GM18526 (cell line): ENCODE results near the gene TAL2.
A peak's percentile ranks its signal among the peaks of the same experiment; 100 is the strongest.

Source experiments
- POLR2A ChIP-seq: IDR thresholded peaks from 3 replicates; pipeline ENCODE4 v1.6.1; 2011; ENCODE audit not compliant: insufficient read length; ENCODE audit errors: extremely low read depth

The TAL2 gene

DNA sequence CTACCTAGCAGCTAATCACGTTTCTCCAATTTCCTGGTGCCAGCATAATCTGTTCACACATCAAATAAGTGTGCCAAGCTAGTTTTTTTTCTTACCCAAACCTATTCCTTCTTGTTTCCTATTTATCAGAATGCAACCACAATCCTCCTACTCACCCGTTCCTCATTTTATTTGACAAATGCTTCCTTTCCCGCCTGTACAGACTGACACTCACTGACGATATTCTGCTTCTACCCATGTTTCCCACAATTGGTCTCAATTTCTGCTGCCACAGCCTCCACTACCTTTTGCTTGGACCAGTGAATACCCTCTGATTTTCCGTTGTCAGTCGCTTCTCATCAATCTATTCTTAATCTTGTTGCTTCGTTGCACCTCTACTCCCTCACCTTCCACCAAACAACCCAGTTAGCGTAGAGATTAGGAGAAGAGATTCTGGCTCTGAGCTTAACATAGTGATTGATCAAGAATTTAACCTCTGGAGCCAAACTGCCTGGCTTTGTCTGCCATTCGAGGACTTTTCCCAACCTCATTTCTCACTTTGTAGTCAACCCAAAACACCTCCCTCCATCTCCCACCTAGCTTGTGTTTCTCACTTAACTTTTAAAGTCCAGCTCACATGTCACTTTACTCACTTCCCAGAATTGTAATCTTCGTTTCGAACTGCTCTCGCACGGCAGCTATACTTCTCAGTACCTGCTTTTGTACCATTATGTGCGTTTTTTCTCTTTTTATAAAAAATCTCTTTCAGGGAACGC, 31.4 kb downstream of the TAL2 start:
- TF ChIP-seq POLR2A = no peak

DNA sequence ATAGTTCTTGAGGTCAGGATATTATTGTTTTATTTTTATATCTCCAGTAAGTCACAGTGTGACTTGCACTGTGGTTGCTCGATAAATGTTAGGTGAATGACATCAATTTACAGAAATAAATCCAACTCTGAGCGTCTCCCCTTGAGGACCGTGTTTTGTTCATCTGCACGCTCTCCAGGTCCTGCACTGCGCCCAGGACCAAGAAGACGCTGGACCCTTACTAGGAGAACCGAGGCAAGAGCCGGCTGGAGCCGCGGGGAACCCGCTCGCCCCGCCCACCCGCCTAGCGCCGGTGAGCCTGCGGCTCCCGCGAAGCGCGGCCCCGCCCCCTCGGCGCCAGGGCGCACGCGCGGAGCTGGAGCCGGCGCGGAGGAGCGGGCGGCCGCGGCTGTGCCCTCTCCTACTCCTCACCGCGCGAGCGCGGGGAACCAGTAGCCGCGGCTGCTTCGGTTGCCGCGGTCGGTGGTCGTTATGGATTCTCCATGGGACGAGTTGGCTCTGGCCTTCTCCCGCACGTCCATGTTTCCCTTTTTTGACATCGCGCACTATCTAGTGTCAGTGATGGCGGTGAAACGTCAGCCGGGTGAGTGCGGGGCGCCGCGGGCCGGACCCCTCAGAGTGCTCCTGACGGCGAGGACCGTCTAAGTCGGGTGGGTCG, 32.1 kb downstream of the TAL2 start, which contains the start of gene TMEM38B:
TMEM38B (plus strand) TSS at position 352 of the 658 bp plus-strand sequence; CDS start at position 472, 120 bp downstream.
- TF ChIP-seq POLR2A = peak; percentile 74

DNA sequence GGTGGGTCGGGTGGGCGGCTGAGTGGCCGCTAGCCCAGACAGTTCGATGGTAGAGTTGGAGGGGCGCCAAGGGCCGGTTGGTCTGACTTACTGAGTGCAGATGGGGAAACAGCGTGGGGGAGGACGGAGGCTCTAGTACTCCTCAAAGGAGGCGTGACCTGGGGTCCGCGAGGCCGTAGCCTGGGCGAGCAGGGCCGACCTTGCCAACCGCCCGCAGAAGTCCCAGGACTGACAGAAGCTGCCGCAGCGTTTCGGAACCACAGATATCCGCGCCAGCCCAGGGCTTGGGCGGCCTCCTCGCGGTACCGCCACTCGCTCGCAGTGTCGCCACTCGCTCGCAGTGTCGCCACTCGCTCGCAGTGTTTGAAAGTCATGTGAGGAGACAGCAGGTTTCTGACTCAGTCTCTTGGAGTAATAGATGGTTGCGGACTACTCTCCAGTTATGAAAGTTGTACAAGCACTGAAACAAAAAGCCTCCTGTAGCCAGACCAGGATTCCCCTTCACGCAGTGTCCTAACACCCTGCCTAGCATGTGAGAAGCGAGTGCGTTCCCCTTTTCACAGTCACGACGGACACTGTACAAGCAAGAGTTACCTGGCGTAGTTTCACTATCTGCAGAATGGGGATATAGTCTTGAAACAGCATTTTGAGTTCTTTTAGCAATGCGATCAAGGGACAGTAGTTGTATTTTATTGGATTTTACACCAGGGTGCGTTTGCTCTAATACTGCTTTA, 32.8 kb downstream of the TAL2 start:
- TF ChIP-seq POLR2A = no peak

DNA sequence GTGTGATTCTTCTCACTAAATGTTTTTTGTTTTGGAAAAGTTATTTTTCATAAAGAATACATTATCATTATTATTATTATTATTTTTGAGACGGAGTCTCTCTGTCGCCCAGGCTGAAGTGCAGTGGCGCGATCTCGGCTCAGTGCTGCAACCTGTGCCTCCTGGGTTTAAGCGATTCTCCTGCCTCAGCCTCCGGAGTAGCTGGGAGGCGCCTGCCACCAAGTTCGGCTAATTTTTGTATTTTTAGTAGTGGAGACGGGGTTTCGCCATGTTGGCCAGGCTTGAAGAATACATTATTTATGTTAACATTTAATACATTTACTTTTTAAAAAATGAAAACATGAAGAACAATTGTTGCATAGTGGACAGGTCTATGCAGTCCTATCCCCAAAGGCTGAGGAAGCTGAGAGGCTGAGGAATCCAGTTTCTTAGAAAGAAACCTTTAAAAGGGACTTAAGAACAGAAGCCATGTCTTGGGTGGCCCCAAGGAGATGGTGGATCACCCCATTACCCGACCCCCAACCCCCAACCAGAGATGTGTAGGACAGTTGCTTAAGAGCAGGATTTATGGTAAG, 34.0 kb downstream of the TAL2 start:
- TF ChIP-seq POLR2A = no peak

- no peak for TF ChIP-seq POLR2A
Measured at GRCh38 chr9:105697871-105698270, 35.6 kb downstream of the TAL2 start.

DNA sequence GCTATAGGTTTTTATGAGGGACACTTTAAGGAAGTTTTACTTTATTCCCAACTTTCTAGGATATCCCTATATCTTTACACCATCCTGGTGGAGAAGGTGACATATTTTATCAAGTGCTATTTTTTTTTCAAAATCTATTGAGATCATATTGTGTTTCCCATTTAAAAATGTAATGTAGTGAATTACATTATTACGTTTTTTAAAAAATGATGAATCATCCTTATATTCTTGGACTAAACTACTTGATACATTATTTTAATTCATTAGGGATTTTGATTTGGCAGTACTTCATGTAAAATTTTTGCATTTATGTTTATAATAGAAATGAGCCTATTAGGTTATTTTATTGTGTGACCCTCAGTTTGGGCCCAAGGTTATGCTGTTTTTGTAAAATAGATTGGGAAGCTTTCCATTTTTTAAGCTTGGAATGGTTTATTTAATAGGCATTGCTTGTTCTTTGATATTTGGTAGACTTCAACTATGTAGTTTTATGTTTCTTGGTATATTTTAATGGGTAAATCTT, 36.2 kb downstream of the TAL2 start:
- TF ChIP-seq POLR2A = no peak

GRCh38 chr9:105700668-105701067, 38.4 kb downstream of the TAL2 start:
- no peak for TF ChIP-seq POLR2A

- TF ChIP-seq POLR2A = no peak
Measured at GRCh38 chr9:105701145-105701544, 38.9 kb downstream of the TAL2 start.

GRCh38 chr9:105702207-105702606, 40.0 kb downstream of the TAL2 start:
- no peak for TF ChIP-seq POLR2A

DNA sequence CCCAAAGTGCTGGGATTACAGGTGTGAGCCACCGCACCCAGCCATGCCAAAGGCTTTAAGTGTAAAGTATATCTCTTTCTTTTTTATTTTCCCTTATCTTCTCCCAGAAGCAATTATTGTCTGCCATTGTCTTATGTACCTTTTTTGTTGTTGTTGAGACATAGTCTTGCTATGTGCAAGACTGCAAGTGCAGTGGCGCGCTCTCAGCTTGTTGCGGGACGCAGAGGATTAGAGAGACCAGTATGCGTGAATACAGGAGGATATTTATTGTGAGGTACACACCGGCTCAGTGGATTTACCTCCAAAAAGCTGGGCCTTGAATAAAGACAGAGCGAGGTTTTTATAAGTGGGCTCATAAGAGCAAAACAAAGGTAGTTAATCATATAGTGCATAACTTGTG, 43.9 kb downstream of the TAL2 start:
- no peak for TF ChIP-seq POLR2A

DNA sequence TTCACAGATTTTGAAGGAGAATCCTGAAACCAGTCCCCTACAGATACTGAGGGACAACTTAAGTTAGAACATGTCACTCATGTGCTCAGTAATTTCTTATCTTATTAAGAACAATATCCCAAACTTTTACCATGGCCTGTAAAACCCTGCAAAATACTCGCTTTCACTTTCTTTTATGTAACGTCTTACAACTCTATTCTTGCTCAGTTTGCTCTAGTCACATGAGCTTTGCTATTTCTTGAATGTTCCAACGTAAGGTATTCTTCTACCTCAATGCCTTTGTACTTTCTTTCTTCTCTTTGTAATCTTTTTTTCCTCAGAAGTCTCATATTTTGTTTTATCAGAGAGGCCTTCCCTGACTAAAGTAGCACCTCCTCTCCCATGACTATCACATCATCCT, 46.1 kb downstream of the TAL2 start:
- no peak for TF ChIP-seq POLR2A

DNA sequence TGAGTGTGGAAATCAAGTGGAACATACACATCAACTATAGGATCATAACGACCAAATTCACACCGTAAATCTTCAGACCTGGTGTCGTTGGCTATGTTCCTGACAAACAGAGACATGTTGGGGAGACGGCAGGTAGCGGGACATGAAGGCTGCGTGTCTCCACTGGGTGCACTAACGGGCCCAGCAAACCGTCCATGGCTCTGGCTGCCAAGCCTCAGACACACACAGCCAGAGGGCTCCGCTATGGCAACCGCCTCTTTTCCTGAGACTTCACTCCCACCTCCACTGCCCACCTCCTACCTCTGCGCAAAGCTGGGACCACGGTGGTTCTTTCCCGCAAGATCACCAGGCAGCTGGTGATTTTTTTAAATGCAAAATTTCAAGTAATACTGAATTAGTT, 48.4 kb downstream of the TAL2 start:
- TF ChIP-seq POLR2A = no peak

DNA sequence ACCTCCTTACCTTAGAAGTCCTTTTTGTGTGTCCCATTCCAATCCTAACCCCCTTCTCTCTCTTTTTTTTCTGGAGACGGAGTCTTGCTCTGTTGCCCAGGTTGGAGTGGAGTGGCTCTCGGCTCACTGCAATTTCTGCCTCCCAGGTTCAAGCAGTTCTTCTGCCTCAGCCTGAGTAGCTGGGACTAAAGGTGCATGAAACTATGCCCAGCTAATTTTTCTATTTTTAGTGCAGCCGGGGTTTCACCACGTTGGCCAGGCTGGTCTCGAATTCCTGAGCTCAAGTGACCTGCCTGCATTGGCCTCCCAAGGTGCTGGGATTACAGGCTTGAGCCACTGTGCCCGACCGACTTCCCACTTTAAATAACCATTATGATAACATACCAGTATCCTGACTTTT, 49.6 kb downstream of the TAL2 start:
- TF ChIP-seq POLR2A = no peak

DNA sequence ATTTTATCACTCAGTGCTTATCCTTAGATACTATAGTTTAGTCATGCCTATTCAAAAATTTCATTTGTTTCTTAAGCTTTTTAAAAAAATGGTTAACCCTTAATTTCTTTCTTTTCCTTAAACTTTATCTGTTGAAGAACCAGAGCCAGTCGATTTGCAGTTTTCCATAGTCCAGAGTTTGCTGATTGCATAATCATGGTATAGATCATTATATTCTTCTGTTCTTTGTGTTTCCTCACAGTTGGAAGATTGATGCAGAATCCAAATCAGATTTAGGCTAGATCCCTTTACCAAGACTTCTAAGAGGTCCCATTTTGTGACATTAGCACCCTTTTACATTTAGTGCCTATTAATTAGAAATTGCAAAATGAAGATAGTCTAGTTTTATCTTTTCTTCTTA, 50.0 kb downstream of the TAL2 start:
- TF ChIP-seq POLR2A = no peak
